Fibroblast of mammary gland (primary cell): Measurements from ENCODE around the gene ALKBH5.

ENCODE experiments used
- DNase-seq: peaks from one replicate; pipeline ENCODE4 v3.0.0-alpha.2; 2010; ENCODE audit warnings: low read depth
- H3K4me3 ChIP-seq: 2 replicates; pipeline ENCODE4 v1.5.1; 2011; ENCODE audit warnings: low read depth, mild to moderate bottlenecking, low read length, moderate library complexity; ENCODE audit not compliant: control insufficient read depth
- CTCF ChIP-seq: conservative IDR thresholded peaks from 2 replicates; pipeline ENCODE4 v1.5.1; 2011; ENCODE audit warnings: low read depth, low read length, inconsistent platforms; ENCODE audit not compliant: control insufficient read depth, insufficient read depth

Gene ALKBH5

DNA sequence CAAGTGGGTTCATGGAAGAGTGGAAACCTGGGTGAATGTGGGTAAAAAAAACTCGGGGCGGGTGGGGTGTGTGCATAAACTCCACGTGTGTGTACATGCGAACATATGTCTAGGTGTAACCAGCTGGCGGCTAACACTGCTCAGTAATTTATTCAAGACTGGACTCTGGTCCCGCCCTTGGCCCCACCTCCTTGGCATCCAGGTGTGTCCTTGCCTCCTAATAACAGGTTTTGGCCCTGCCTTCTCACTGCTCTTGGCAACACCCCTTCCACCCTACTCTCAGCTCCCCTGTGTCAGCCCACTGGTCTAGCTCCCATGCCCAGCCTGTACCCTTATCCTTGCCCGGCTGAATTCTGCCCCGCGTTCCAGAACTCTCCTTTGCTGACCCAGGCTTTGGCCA is 66.6 kb downstream of the ALKBH5 start:
- no peak overlapping the region for H3K4me3 ChIP-seq
- no peak for TF ChIP-seq CTCF
- DNase-seq, result no peak

- TF ChIP-seq CTCF, result no peak
- DNase-seq, result no peak
These were observed 67.1 kb downstream of the ALKBH5 start for GRCh38 chr17:18250708-18251107.

DNA sequence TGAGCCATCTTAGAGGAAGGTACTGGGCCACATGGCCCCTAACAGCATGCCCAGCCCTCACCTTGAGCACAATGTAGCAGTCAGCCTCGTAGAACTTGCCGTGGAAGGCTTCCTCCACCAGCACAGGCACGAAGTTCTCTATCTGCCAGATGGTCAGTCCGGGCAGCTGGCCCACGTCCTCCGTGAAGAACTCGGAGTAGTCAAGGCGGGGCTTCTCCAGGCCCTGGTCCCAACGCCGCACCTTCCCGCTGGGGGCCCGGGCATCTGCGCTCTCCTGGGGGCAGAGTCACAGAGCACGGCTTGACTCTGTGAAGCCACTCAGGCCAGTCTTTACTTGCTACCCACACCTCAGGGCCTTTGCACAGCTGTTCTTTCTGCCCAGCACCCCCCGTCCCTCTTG is 67.6 kb downstream of the ALKBH5 start:
- H3K4me3 ChIP-seq, result no peak overlapping the region
- TF ChIP-seq CTCF, result no peak
- no peak for DNase-seq

More at GRCh38 chr17:18250708-18251107, 67.1 kb downstream of the ALKBH5 start:
- H3K4me3 ChIP-seq, result no peak overlapping the region

DNA sequence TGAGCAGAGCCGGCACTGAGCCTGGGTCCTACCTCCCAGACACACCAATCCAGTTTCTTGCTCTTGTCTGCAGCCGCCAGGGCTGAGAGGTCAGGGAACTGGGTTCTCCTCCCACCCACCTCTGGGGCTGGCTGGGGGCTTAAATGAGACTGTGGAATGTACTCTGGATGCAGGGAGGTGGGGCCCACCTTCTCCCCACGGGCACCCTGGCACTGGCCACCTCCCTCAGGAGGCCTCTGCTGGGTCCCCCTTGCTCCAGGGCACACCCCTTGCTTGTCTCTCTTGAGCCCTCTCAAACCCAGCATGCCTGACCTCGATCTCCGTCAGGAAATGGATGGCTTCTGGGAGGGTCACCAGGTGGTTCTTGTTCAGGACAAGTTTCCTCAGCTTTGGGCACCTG is 68.5 kb downstream of the ALKBH5 start:
- no peak for TF ChIP-seq CTCF
- no peak for DNase-seq
- no peak overlapping the region for H3K4me3 ChIP-seq

DNA sequence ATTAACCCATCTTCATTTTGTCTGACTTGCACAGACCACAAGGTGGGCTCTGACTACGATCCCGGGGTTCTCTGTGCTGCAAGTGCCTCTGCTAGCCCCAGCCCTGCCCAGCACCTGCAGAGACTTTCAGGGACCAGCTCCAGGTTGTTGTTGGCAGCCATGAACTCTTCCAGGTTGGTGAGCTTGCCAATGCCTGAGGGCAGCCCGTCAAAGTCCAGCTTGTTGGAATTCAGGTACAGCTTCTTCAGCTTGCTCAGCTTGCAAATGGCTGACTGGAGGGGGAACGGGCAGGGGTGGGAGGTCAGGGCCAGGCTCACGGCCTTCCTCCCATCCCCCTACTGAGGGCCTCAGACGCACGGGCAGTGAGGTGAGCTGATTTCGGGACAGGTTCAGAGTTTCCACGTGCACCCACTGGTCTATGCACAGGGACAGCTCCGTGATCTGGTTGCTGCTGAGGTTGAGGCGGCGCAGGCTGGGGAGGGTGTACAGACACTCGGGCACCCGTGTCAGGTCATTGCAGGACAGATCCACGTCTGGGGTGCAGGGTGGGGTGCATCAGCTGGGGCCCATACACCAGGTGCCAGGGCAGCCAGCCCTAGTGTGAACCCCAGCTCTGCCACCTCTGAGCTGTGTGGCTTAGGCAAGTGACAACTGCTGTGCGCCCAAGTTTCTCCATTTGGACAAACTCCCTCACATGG is 69.7 kb downstream of the ALKBH5 start:
- no peak for TF ChIP-seq CTCF
- no peak for DNase-seq
- no peak overlapping the region for H3K4me3 ChIP-seq

- no peak overlapping the region for H3K4me3 ChIP-seq
- DNase-seq, result no peak
- TF ChIP-seq CTCF, result no peak
These were observed 70.6 kb downstream of the ALKBH5 start for GRCh38 chr17:18253947-18254821.
